ENCODE results near the gene LHPP. TPM values are rescaled to one million over a fixed set of nuclear protein-coding genes. Genes with fewer than 3 reads are reported as not detected.

LHPP gene
- total and polyA plus RNA-seq, 3 donors from 2014 or later, result 34.2 to 46.0 (median 45.0) TPM

- WGBS, 2 donors, result 88 to 96% methylated on average over 15 to 16 of the region's 16 CpGs
These were observed 49.8 kb downstream of the LHPP start for GRCh38 chr10:124511205-124512039.

GRCh38 chr10:124512040-124512428, 50.4 kb downstream of the LHPP start:
- Histone ChIP-seq H3K4me3 (no peak overlapping the region), H3K36me3 (ENCODE audit: low read depth, missing control alignments) (no peaks in the 10 kb centered on the region), H3K4me1 (peaks cover 4% of the 10 kb centered on the region), H3K27ac (no peak overlapping the region), H3K9me3 (no peaks in the 10 kb centered on the region), H3K27me3 (no peaks in the 10 kb centered on the region)
- WGBS, 2 donors, result 87 to 94% methylated on average over 4 to 8 of the region's 8 CpGs
- DNase-seq, result no peak
- TF ChIP-seq POLR2A (IDR thresholded peaks at IDR 0.05) (no peak), CTCF (IDR thresholded peaks at IDR 0.05) (no peak)
- intact Hi-C loops (cut with DNase I; ENCODE audit: low total_unique reads), result no loop called here

More at GRCh38 chr10:124511205-124512039, 49.8 kb downstream of the LHPP start:
- intact Hi-C loops (cut with DNase I; ENCODE audit: low total_unique reads), result no loop called here
- no peak for DNase-seq
- TF ChIP-seq CTCF (IDR thresholded peaks at IDR 0.05) (no peak), POLR2A (IDR thresholded peaks at IDR 0.05) (no peak)
- no peaks in the 10 kb centered on the region for H3K36me3 ChIP-seq (ENCODE audit: low read depth, missing control alignments)
- no peak overlapping the region for H3K27ac ChIP-seq
- H3K27me3 ChIP-seq, result no peaks in the 10 kb centered on the region
- H3K4me3 ChIP-seq, result no peak overlapping the region
- peaks cover 4% of the 10 kb centered on the region for H3K4me1 ChIP-seq
- H3K9me3 ChIP-seq, result no peaks in the 10 kb centered on the region

- Histone ChIP-seq H3K4me3 (no peak overlapping the region), H3K36me3 (ENCODE audit: low read depth, missing control alignments) (no peaks in the 10 kb centered on the region), H3K27ac (no peak overlapping the region), H3K27me3 (no peaks in the 10 kb centered on the region), H3K4me1 (peaks cover 4% of the 10 kb centered on the region), H3K9me3 (no peaks in the 10 kb centered on the region)
- TF ChIP-seq CTCF (IDR thresholded peaks at IDR 0.05) (no peak), POLR2A (IDR thresholded peaks at IDR 0.05) (no peak)
- no peak for DNase-seq
- intact Hi-C loops (cut with DNase I; ENCODE audit: low total_unique reads), result no loop called here
- WGBS, 2 donors, result 92 to 96% methylated on average over 8 of the region's 8 CpGs
These were observed 51.0 kb downstream of the LHPP start for GRCh38 chr10:124512600-124512999.

- Histone ChIP-seq H3K9me3 (no peaks in the 10 kb centered on the region), H3K4me3 (no peak overlapping the region), H3K36me3 (ENCODE audit: low read depth, missing control alignments) (no peaks in the 10 kb centered on the region), H3K27me3 (no peaks in the 10 kb centered on the region), H3K27ac (no peak overlapping the region), H3K4me1 (no peaks in the 10 kb centered on the region)
- no peak for DNase-seq
- no peak for TF ChIP-seq POLR2A (IDR thresholded peaks at IDR 0.05)
- no peak for TF ChIP-seq CTCF (IDR thresholded peaks at IDR 0.05)
- 91% methylated on average over 13 of the region's 13 CpGs for WGBS, 2 donors
- intact Hi-C loops (cut with DNase I; ENCODE audit: low total_unique reads), result no loop called here
These were observed 53.8 kb downstream of the LHPP start for GRCh38 chr10:124515244-124515970.
